Measurements from ENCODE around the gene TMEM132C.

- no peak for TF ChIP-seq CTCF (IDR thresholded peaks at IDR 0.05)
- no peak for TF ChIP-seq POLR2A (IDR thresholded peaks at IDR 0.05)
Observed at GRCh38 chr12:128611736-128612135, 344.8 kb downstream of the TMEM132C start.
